Skin epidermis (tissue), 12 donors: ENCODE measurements around the gene EMD.

Source experiments
- H3K27ac ChIP-seq, 21 experiments: fragments of 200-600 bp; sonication (generic) in 11 of 21; one replicate each; pipeline ENCODE4 v1.5.0; 2020; ENCODE audit warnings: mild to moderate bottlenecking in 3 of 21, inconsistent platforms in 2 of 21, moderate library complexity in 2 of 21
- H3K4me3 ChIP-seq, 7 experiments: fragments of 200-600 bp; sonication (generic) in 2 of 7; one replicate each; pipeline ENCODE4 v1.5.0; 2020; ENCODE audit warnings: inconsistent platforms in 2 of 7, mild to moderate bottlenecking in 2 of 7, moderate library complexity in 1 of 7

The EMD gene

DNA sequence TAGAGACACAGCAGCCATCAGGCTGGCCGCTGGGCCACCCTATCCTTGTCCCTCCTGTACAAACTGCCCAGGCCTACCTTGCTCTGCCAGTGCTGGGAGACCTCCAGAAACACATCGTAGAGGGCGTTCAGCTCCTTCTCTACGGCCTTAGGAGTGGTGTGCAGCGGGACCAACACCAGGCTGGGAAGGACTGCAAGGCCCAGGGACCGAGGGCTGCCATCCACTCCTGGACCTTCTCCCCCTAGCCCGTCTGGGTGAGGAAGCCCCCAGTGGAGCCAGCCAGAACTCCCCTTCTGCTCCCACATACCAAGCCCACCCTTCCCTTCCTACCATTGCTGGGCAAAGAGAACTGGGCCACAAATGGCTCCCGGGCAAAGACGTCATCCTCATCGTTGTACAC is 24.1 kb downstream of the EMD start:
- no peak overlapping the region for H3K4me3 ChIP-seq
- peak overlapping the region in 1 of 21 experiments; percentile 26 for H3K27ac ChIP-seq

DNA sequence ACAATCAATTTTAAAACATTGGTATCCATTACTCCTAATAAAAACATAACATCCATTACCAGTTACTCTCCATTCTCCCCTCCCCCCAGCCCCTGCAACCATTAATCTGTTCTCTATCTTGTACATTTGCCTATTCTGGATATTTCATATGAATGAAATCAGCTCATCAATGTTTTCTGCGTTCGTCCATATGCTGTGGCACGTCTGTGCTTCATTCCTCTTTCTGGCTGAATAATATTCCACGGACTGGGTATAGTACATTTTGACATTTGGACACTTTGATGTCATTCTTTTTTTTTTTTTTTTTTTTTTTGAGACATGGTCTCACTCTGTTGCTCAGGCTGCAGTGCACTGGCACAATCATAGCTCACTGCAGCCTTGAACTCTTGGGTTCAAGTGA is 24.8 kb downstream of the EMD start:
- H3K4me3 ChIP-seq, result no peak overlapping the region
- no peak overlapping the region for H3K27ac ChIP-seq

- no peak overlapping the region for H3K4me3 ChIP-seq
- no peak overlapping the region for H3K27ac ChIP-seq
These were observed 25.6 kb downstream of the EMD start for GRCh38 chrX:154404625-154405192.

- peak overlapping the region in 6 of 7 experiments; percentile 9 to 30 (median 22) for H3K4me3 ChIP-seq
- peak overlapping the region in 19 of 21 experiments; percentile 7 to 82 (median 62) for H3K27ac ChIP-seq
These were observed 29.6 kb downstream of the EMD start for GRCh38 chrX:154408659-154409221.

GRCh38 chrX:154409222-154409871 is 30.3 kb downstream of the EMD start, which contains the start of gene DNASE1L1:
Gene DNASE1L1, minus strand, starts transcription at chrX:154409254. Its CDS starts 3,686 bp downstream, at chrX:154405568.
- peak within 1 kb of the TSS in 6 of 7 experiments; percentile 9 to 30 (median 22) for H3K4me3 ChIP-seq
- H3K27ac ChIP-seq, result peak within 1 kb of the TSS in 19 of 21 experiments; percentile 7 to 94 (median 65)

GRCh38 chrX:154411981-154412340 is 32.9 kb downstream of the EMD start:
- peak overlapping the region; percentile 78 to 94 (median 90) for H3K27ac ChIP-seq
- H3K4me3 ChIP-seq, result peak overlapping the region; percentile 43 to 92 (median 74)

DNA sequence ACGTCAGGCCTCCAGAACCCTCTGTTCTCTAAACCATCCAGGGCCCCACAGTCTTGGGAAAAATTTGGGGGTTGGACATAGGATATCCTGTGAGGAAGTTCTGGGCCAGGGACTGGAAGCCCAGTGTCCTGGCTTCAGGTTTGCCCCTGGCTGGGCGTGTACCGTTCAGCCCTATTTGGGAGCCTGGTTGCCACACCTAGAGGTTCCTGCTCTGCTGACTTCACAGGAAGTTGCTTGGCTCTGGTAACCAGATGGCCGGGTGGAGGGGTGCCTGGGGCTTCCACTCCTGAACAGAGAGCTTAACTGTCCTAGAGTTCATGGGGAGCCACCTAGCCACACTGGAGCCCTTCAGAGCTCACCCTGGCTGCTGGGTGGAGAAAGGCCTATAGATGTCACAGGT is 33.4 kb downstream of the EMD start:
- Histone ChIP-seq H3K4me3 (peak overlapping the region; percentile 43 to 92 (median 74)), H3K27ac (peak overlapping the region in 20 of 21 experiments; percentile 78 to 94 (median 90))

GRCh38 chrX:154413142-154413541 is 34.0 kb downstream of the EMD start:
- Histone ChIP-seq H3K4me3 (no peak overlapping the region), H3K27ac (peak overlapping the region in 9 of 21 experiments; percentile 87 to 94 (median 93))

DNA sequence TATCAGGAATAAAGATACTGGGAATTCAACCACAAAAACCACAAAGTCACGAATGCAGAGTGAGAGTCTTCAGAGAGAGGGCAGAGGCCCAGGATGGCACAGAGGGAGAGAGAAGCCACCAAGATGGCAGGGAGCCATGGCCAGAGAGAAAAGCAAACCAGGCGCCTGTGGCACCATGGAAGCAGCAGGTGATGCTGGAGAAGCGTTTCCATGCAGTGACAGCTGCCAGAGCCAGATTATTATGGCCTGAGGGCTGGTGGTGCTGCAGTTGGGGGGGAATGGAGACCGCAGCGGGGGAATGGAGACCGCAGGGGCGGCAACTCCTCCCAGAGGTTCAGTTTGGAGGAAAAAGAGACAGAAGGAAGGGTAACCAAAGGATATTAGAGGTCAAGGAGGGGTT is 38.1 kb downstream of the EMD start:
- H3K27ac ChIP-seq, result no peak overlapping the region
- no peak overlapping the region for H3K4me3 ChIP-seq

- H3K4me3 ChIP-seq, result no peak overlapping the region
- H3K27ac ChIP-seq, result no peak overlapping the region
These were observed 40.1 kb downstream of the EMD start for GRCh38 chrX:154419189-154419588.

DNA sequence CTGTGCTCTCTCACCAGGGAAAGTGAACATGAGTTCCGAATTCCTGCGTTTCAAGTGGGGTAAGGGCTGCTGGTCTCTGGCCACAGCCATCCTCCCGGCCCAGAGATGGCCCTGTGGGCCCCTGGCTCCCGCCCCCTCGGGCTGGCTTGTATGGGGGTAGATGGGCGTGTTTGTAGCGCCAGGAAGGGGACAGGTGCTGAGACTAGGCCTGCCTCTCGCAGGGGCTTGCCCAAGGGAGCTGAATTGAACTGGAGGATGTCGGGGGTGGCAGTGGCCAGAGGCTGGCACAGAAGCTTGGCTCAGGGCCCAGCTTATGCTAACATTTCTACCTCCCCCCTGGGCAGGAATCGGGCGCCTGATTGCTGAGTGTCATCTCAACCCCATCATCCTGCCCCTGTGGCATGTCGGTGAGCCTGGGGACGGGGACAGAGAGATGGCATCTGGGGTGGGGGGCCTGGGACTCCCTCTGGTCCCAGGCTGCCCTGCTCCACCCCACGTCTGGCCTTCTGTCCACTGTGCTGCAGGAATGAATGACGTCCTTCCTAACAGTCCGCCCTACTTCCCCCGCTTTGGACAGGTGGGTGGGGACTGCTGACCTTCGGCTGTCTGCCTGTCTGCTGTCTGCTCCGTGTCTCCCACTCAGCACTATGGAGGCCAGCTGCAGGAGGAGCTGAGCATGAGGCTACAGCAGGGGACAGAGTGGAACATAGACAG is 40.8 kb downstream of the EMD start:
- Histone ChIP-seq H3K27ac (no peak overlapping the region), H3K4me3 (no peak overlapping the region)

GRCh38 chrX:154420402-154420756 is 41.3 kb downstream of the EMD start:
- Histone ChIP-seq H3K27ac (no peak overlapping the region), H3K4me3 (no peak overlapping the region)

GRCh38 chrX:154426916-154427770 is 48.0 kb downstream of the EMD start:
- peak overlapping the region in 2 of 21 experiments; percentile 9 for H3K27ac ChIP-seq
- no peak overlapping the region for H3K4me3 ChIP-seq

GRCh38 chrX:154428176-154429171 is 49.4 kb downstream of the EMD start, which contains the start of gene ATP6AP1:
Gene ATP6AP1, plus strand, starts transcription at chrX:154428677. Its CDS starts 16 bp downstream, at chrX:154428693.
- Histone ChIP-seq H3K27ac (peak within 1 kb of the TSS; percentile 64 to 88 (median 83)), H3K4me3 (peak within 1 kb of the TSS; percentile 54 to 88 (median 70))

DNA sequence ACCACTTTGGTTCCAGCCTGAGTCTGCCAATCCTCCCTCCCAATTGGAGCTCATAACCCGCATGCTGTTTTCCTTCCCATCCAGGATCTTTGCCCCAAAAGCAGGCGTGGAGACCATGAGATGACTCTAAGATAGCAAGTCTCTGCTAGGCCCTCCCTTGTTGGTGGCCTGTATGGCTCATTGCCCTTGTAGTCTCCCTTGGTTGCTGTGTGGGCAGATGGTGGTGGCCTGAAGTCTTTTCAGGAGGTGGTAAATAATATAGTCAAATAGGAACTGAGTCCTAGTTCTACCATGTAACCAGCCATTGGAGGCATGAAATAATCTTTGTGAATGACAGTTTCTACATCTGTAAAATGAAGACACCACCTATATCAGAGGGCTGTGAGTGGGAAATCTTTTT is 50.6 kb downstream of the EMD start:
- peak overlapping the region in 3 of 21 experiments; percentile 83 to 88 (median 85) for H3K27ac ChIP-seq
- peak overlapping the region in 4 of 7 experiments; percentile 54 to 72 (median 70) for H3K4me3 ChIP-seq

DNA sequence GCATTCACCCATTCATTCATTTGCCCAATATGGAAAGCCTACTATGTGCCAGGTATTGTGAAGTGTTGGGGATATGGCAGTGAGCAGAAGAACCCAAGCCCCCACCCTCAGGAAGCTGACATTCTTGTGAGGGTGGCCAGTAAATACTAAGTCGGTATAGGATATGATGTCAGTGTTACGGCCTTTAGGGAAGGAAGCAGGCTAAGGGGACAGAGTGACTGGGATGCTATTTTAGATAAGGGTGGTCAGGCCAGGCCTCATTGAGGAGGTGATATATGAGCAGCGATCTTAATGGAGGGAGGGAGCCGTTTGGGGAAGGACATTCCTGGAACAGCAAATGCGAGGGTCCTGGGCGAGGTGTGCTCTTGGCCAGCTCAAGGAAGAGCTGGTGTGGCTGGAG is 51.4 kb downstream of the EMD start:
- no peak overlapping the region for H3K4me3 ChIP-seq
- peak overlapping the region in 8 of 21 experiments; percentile 6 to 62 (median 52) for H3K27ac ChIP-seq

DNA sequence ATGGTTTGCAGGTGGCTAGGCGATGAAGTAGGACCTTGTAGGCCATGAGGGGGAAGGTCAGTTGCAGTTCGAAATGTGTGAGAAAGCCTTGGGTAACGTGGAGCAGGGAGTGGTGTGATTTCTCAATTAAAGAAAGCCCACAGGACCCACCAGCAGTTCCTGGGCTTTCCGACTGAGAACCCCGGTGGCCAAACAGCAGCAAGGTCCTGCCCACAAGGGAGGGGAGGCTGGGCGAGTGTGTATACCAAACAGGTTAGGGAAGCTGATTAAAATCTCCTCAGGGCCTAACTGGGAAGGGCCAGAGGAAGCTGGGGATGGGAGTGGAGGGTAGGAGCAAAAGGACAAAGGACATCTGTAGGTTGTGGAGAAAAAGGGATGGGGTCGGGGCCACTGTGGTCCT is 51.8 kb downstream of the EMD start:
- Histone ChIP-seq H3K27ac (peak overlapping the region in 9 of 21 experiments; percentile 6 to 62 (median 51)), H3K4me3 (no peak overlapping the region)
